GM19463 (cell line): ENCODE measurements around the gene HPCA.

ENCODE experiments used
- ATAC-seq: cut with Tn5 transposase; IDR thresholded peaks from one replicate; pipeline ENCODE4 v1.9.1; 2021; ENCODE audit warnings: mild to moderate bottlenecking, moderate library complexity; ENCODE audit not compliant: unreplicated experiment

Gene HPCA

GRCh38 chr1:32888677-32889420, 2.6 kb downstream of the HPCA start:
- ATAC-seq = no peak

GRCh38 chr1:32889731-32890278, 3.5 kb downstream of the HPCA start:
- no peak for ATAC-seq

DNA sequence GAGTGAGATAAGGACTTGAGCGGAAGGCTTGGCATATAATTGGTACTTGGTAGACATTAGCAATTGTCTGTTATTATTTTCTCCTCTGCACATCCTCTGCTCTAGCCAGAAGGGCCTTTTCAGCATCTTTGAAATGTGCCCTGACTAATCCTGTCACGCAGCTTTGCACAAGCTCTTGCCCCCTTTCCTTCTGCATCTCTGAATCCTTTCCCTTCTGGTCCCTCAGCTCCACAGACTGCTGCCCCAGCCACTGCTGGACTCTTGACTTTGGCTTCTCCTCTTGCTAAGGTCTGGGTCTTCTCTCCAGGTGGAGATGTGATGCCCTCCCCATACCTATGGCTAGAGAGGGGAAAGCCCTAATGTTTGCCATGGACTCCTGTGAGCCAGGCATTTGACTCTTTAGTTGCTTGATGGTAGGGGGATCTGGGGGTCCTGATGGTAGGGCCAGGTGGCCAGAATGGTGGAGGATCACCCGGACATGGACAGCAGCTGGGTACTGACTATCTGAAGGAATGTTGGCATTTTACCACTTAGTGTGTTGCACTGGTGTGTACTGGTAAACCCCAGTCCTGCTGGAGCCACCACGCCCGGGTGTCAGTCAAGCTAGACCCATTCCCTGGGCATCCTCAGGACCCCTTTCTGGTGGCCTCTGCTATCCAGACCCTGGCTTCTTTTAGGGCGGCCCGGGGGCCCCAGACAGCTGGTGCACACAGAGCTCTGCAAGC, 4.4 kb downstream of the HPCA start:
- no peak for ATAC-seq

- ATAC-seq = no peak
Measured at GRCh38 chr1:32891241-32891570, 4.9 kb downstream of the HPCA start.

- no peak for ATAC-seq
Measured at GRCh38 chr1:32891630-32892029, 5.3 kb downstream of the HPCA start.

DNA sequence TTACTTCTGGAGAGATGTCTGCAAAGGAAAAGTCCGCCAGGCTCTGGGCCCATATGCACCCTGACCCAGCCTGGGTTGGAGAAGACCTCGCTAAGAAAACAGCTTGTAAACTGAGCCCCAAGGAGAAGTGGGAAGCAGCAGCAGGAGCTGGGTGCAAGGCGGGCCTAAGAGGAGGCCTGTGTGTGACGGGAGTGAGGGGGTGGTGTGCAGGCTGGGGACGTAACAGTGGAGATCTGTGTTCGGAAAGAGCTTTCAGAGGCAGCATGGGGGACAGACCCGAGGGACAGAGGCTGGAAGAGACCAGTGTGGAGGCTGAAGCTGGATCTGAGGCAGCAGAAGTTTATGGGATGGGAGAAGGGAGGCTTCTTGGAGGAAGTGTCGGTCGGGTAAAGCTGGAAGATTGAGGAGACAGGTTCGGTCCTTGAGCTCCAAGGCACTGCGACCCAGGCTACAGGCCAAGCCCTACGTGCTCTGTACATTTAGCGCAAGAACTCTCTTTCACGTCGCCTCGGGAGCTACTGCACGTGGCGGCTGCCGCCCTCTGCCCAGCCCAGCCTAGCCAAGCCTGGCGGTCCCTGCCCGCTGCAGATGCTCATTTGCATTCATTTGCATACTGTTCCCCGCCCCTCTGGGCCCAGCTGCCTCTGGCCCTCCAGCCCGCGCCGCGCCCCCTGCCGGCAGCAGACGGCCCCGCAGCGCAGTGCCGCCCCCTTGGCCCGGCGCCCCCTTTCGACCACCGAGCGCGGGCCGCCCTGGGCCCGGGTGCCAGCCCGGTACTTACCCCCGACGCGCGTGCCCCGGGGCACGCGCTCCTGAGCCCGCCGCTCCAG, 6.3 kb downstream of the HPCA start:
- no peak for ATAC-seq

DNA sequence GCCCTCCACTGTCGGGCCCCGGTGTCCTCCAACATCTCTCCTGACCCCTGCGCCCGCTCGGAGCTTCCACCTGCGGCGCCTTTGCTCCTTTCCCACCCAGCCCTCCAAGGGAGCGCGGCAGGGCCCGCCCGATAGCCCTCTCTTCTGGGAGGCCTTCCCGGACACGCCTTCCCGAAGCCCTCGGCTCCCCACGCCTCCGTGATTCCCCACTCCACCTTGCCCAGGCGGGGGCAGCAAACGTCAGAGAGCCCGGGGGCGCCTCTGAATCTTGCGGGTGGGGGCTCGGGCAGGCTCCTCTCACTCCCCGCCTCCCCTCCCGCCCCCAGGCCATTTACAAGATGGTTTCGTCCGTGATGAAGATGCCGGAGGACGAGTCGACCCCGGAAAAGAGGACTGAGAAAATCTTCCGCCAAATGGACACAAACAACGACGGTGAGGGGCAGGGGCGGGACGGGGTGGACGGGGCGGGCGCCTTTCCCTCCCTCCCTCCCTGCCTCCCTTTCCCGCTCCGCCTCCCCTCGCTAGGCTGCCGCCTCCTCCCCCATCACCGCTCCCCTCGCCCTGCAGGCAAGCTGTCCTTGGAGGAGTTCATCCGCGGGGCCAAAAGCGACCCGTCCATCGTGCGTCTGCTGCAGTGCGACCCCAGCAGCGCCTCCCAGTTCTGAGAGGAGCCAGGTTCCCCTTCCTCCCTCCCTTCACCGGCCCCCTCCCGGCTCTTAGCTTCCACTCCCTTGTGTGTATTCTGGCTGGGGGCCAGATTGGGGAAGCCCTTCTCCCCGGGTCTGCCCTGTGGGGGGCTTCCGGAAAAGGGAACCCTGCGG, 7.1 kb downstream of the HPCA start:
- no peak for ATAC-seq

DNA sequence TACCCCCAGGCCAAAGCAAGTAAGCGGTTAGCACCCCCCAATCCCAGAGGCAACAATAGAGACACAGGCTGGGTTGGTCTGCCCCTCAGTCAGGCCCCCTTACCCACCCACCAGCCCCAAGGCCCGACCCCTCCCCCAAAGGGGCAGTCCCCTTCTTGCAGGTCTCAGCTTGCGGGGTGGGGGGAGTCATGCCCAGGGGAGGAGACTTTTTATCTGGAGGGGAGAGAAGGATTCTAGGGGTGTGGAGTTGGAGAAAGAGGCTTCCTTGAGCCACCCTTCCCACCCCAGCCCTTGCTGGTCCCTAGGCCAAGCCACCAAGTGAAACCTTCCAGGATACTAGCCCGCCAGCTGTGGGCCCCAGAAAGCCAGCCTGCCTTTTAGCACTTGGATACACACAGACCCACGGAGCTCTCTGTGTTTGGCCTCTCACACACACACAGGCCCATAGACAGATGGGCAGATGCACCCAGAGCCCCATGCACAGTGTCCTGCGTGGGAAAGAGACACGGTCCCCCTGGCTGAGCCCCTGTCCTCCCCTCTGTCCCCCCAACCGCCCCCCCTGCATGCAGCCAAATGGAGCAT, 7.8 kb downstream of the HPCA start:
- ATAC-seq = no peak

GRCh38 chr1:32894681-32895080, 8.4 kb downstream of the HPCA start:
- no peak for ATAC-seq

GRCh38 chr1:32895325-32896215, 9.3 kb downstream of the HPCA start:
- ATAC-seq = no peak

- no peak for ATAC-seq
Measured at GRCh38 chr1:32896451-32896850, 10.2 kb downstream of the HPCA start.

DNA sequence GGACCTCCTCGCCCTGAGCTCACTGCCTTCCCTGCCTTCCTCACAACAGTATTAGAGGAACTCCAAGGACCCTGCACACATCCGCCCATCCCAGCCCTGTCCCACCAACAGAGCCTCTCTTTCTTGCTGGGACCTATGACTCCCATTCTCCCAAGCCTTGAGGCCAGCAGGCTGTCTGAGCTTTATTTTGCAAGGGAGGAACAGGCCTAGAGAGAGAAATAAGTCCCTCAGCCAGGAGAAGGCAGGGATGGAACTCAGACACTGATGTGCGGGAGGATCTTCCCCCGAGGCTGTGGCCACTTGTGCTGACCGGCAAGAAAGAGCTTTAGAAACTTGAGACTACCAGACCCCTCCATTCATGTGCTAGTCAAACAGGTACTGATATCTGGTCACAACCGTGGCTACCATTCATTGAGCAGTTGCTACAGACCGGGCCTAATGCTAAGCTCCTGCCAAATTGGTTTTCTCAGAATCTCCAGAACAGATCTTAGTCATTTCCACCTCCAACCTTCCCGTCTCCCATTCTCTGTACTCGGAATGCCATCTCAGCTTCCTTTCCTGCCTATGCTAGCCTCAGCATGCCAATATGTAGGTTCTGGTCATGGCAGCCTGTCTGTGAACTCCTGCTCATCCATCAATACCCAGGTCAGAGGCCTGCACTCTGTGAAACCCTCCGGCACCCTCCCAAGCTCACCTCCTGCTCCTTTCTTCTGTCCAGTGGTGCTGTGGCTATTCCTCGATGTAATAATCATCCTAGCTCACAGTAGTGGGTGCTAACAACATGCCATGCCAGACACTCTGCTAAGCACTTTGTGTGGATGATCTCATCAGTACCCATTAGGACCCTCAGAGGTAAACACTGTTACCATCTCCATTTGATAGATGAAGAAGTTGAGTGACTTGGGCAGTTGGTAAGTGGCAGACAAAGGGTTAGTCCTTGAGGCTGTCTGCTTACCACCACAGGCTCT, 11.1 kb downstream of the HPCA start:
- ATAC-seq = no peak

- ATAC-seq = no peak
Measured at GRCh38 chr1:32898056-32898455, 11.8 kb downstream of the HPCA start.

DNA sequence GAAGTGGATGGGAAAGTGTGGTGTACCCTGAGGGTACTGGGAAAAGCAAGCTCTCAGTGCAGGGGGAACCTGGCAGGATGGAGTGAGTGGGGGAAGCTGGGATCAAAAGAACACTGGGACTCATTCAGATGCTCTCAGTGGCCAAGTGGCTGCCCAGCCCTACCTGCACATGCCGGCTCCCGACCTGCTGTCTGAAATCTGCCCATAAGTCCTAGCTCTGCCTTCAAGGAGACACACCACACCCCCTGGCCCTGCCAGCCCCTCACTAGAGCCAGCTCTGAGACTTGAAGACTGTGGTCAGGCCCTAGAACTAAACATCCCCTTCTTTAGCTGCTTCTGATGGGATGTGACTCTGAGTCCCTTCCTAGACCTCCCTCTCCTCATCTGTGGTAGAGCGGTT, 12.7 kb downstream of the HPCA start:
- no peak for ATAC-seq

DNA sequence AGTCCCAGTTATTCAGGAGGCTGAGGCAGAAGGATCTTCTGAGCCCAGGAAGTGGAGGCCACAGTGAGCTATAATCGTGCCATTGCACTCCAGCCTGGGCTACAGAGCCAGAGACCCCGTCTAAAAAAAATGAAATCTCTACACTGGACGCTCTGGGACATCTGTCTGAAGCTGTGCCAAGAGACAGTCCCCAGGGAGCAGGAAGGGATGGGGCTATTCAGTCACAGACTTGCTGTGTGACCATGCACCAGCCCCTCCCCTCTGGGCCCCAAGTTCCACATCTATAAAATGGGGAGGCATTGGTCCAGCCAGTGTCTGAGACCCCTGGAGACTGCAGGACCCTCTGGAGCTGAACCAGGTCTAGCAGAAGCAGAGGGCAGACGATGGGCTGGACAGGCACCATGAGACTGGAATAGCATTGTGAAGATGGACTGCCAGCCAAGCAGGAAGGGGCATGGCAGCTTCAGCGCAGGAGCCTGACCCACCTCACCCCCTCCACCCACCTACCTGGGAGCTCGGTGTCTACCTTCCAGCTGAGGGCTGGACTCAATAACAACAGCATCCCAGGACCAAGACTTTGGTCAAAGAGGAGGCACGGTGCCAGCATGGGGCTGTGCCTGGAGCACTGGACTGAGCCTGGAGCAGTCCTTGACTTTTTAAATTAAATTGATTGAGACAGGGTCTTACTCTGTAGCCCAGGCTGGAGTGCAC, 13.4 kb downstream of the HPCA start:
- no peak for ATAC-seq

DNA sequence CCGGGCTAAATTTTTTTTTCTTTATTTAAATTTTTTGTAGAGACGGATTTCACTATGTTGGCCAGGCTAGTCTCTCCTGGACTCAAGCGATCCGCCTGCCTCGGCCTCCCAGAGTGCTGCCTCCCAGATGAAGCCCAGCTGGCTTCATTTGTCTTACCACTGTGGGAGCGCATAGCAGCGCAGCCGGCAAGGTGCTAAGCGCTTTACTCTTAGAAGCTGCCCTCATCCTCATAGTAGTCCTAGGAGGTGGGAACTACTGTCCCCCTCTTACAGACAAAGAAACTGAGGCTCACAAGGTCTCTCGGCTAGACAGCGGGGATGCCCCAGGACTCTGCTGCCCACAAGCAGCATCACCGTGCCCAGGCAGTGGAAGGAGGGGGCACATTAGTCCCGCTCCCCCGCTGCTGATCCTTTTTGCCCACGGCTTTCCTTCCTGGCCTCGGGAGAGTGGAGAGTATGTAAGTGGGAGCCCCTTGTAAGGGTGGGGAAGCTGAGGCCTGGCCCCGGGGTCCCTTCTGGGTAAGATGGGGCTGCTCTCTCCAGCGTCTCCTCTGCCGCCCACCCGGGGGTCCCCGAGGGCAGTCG, 14.2 kb downstream of the HPCA start:
- ATAC-seq = no peak
